ENCODE results near the gene ADGRL3. TPM values are rescaled to one million over a fixed set of nuclear protein-coding genes. Genes with fewer than 3 reads are reported as not detected.

ADGRL3 gene
- total RNA-seq, 3 donors from 2014 or later (not counting 1 experiment from before 2014, with no cell fraction given): not detected

GRCh38 chr4:61590881-61591280, 390.8 kb downstream of the ADGRL3 start:
- no peaks in the 10 kb centered on the region for H3K4me1 Mint-ChIP-seq
- Histone ChIP-seq H3K36me3 (ENCODE audit: control insufficient read depth, insufficient read depth, low read length) (no peaks in the 10 kb centered on the region), H3K9me3 (ENCODE audit: control insufficient read depth, insufficient read depth, low read length) (peaks cover 9% of the 10 kb centered on the region), H3K4me1 (ENCODE audit: control insufficient read depth, insufficient read depth, low read length) (no peaks in the 10 kb centered on the region), H3K4me3 (ENCODE audit: low read length) (no peak overlapping the region), H3K27ac (ENCODE audit: low read length) (no peak overlapping the region), H3K27me3 (ENCODE audit: control insufficient read depth, insufficient read depth, low read length) (no peaks in the 10 kb centered on the region)
- 78% methylated on average over 2 of the region's 5 CpGs for WGBS (ENCODE audit: insufficient coverage)
- no peak overlapping the region for H3K27ac Mint-ChIP-seq
- no peak for TF ChIP-seq CTCF (IDR thresholded peaks at IDR 0.05)
- DNase-seq: no peak
- intact Hi-C loops (cut with micrococcal nuclease): no loop called here
- peaks cover 15% of the 10 kb centered on the region in 2 donors for H3K9me3 Mint-ChIP-seq
- no peaks in the 10 kb centered on the region for H3K36me3 Mint-ChIP-seq
- no peak for ATAC-seq
- no peak overlapping the region for H3K4me3 Mint-ChIP-seq
- H3K27me3 Mint-ChIP-seq (ENCODE audit: low read depth in 2 of 2): no peaks in the 10 kb centered on the region

- H3K27me3 ChIP-seq (ENCODE audit: control insufficient read depth, insufficient read depth, low read length): no peaks in the 10 kb centered on the region
- no peak overlapping the region for H3K4me3 ChIP-seq (ENCODE audit: low read length)
- ATAC-seq (no peak), DNase-seq (no peak)
- Mint-ChIP-seq H3K4me1 (no peaks in the 10 kb centered on the region), H3K27me3 (ENCODE audit: low read depth in 2 of 2) (no peaks in the 10 kb centered on the region), H3K4me3 (no peak overlapping the region), H3K9me3 (peaks cover 13 to 19% of the 10 kb centered on the region in 2 donors), H3K27ac (no peak overlapping the region), H3K36me3 (no peaks in the 10 kb centered on the region)
- intact Hi-C loops (cut with micrococcal nuclease): no loop called here
- TF ChIP-seq CTCF (IDR thresholded peaks at IDR 0.05): no peak
- 94% methylated on average over 2 of the region's 5 CpGs for WGBS (ENCODE audit: insufficient coverage)
- no peak overlapping the region for H3K27ac ChIP-seq (ENCODE audit: low read length)
- H3K36me3 ChIP-seq (ENCODE audit: control insufficient read depth, insufficient read depth, low read length): no peaks in the 10 kb centered on the region
- H3K4me1 ChIP-seq (ENCODE audit: control insufficient read depth, insufficient read depth, low read length): no peaks in the 10 kb centered on the region
- peaks cover 6% of the 10 kb centered on the region for H3K9me3 ChIP-seq (ENCODE audit: control insufficient read depth, insufficient read depth, low read length)
These were observed 396.6 kb downstream of the ADGRL3 start for GRCh38 chr4:61596606-61597340.

- no peaks in the 10 kb centered on the region for H3K4me1 Mint-ChIP-seq
- no peak overlapping the region for H3K4me3 Mint-ChIP-seq
- no peak overlapping the region for H3K4me3 ChIP-seq (ENCODE audit: low read length)
- ATAC-seq (no peak), DNase-seq (no peak)
- H3K4me1 ChIP-seq (ENCODE audit: control insufficient read depth, insufficient read depth, low read length): no peaks in the 10 kb centered on the region
- H3K9me3 ChIP-seq (ENCODE audit: control insufficient read depth, insufficient read depth, low read length): peaks cover 6% of the 10 kb centered on the region
- no peaks in the 10 kb centered on the region for H3K27me3 Mint-ChIP-seq (ENCODE audit: low read depth in 2 of 2)
- no peak overlapping the region for H3K27ac Mint-ChIP-seq
- WGBS (ENCODE audit: insufficient coverage): 93% methylated on average over 2 of the region's 3 CpGs
- H3K9me3 Mint-ChIP-seq: peaks cover 11 to 22% of the 10 kb centered on the region in 2 donors
- H3K36me3 ChIP-seq (ENCODE audit: control insufficient read depth, insufficient read depth, low read length): no peaks in the 10 kb centered on the region
- H3K27me3 ChIP-seq (ENCODE audit: control insufficient read depth, insufficient read depth, low read length): no peaks in the 10 kb centered on the region
- no peak overlapping the region for H3K27ac ChIP-seq (ENCODE audit: low read length)
- intact Hi-C loops (cut with micrococcal nuclease): no loop called here
- H3K36me3 Mint-ChIP-seq: peaks cover 6% of the 10 kb centered on the region
- no peak for TF ChIP-seq CTCF (IDR thresholded peaks at IDR 0.05)
These were observed 403.0 kb downstream of the ADGRL3 start for GRCh38 chr4:61603086-61603485.

GRCh38 chr4:61604054-61604453, 403.9 kb downstream of the ADGRL3 start:
- H3K4me1 ChIP-seq (ENCODE audit: control insufficient read depth, insufficient read depth, low read length): no peaks in the 10 kb centered on the region
- Mint-ChIP-seq H3K4me3 (no peak overlapping the region), H3K27me3 (ENCODE audit: low read depth in 2 of 2) (no peaks in the 10 kb centered on the region), H3K27ac (no peak overlapping the region), H3K4me1 (no peaks in the 10 kb centered on the region), H3K36me3 (peaks cover 6% of the 10 kb centered on the region), H3K9me3 (peaks cover 9 to 22% of the 10 kb centered on the region in 2 donors)
- no peaks in the 10 kb centered on the region for H3K27me3 ChIP-seq (ENCODE audit: control insufficient read depth, insufficient read depth, low read length)
- intact Hi-C loops (cut with micrococcal nuclease): no loop called here
- peaks cover 6% of the 10 kb centered on the region for H3K9me3 ChIP-seq (ENCODE audit: control insufficient read depth, insufficient read depth, low read length)
- H3K4me3 ChIP-seq (ENCODE audit: low read length): no peak overlapping the region
- WGBS (ENCODE audit: insufficient coverage): 82% methylated on average over 1 of the region's 2 CpGs
- ATAC-seq: no peak
- no peak for TF ChIP-seq CTCF (IDR thresholded peaks at IDR 0.05)
- no peak for DNase-seq
- no peaks in the 10 kb centered on the region for H3K36me3 ChIP-seq (ENCODE audit: control insufficient read depth, insufficient read depth, low read length)
- H3K27ac ChIP-seq (ENCODE audit: low read length): no peak overlapping the region
